ENCODE data around the gene RAB12. TPM values are rescaled to one million over a fixed set of nuclear protein-coding genes. Genes with fewer than 3 reads are reported as not detected.
A peak's percentile ranks its signal among the peaks of the same experiment; 100 is the strongest.

Gene RAB12, protein sequence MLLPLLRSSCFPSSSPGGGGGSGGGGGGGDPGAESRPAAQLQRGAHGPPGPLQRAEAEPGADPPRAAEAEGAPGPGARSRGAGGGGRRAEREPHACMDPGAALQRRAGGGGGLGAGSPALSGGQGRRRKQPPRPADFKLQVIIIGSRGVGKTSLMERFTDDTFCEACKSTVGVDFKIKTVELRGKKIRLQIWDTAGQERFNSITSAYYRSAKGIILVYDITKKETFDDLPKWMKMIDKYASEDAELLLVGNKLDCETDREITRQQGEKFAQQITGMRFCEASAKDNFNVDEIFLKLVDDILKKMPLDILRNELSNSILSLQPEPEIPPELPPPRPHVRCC
- total RNA-seq (2021), result 49.4 and 51.3 TPM in 2 replicates
- long read RNA-seq, partial matches to known transcripts, result 3 of 10 reads
- long read RNA-seq, other reads (novel, unspliced or antisense), result 5 of 10 reads

DNA sequence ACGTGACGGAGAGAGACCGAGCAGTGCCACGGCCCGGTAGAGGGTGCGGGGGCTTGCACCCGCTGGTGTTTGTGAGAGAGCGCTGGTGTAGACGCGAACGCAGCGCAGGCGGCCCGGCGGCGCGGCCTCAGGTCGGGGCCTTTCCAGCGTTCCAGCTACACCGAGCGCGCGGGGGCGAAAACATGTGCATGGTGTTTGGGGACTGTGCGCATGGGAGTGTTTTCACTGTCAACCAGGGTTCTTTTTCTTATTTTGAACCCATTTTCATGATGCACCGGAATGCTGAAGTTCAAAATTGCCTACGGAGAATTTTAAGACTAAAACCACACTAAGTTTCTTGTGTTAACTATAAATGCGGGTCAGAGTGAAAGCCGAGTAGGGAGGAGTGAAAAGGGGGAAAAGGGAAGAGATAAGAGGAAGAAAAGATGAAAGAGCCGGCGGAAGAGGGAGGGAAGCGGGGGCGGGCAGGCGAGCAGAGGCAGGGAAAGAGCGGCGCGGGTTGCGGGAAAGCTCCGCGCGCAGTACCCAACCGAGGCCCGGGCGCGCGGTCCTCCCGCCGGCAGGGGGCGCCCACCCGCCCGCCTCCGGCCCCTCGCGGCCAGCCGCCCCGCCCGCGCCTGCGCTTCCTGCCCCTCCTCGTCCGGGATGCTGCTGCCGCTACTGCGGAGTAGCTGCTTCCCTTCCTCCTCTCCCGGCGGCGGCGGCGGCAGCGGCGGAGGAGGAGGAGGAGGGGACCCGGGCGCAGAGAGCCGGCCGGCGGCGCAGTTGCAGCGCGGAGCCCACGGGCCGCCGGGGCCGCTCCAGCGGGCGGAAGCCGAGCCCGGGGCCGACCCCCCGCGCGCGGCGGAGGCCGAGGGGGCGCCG, at the start of gene RAB12:
TSS of gene RAB12 (plus strand) at position 643 of the 864 bp plus-strand sequence. CDS start at position 646, 3 bp downstream.
- no peak within 1 kb of the TSS for H2BK5ac ChIP-seq (ENCODE audit: insufficient read length, low read length)
- H3K9ac ChIP-seq (ENCODE audit: extremely low read depth, insufficient read length, low read length), result peak within 1 kb of the TSS; percentile 63
- no peak within 1 kb of the TSS for H3K27ac ChIP-seq (ENCODE audit: insufficient read length, low read depth, low read length)
- peak within 1 kb of the TSS; percentile 21 for H3K18ac ChIP-seq (ENCODE audit: insufficient read length, low read depth, low read length)
- no peak within 1 kb of the TSS for H2BK12ac ChIP-seq (ENCODE audit: insufficient read length, low read depth, low read length)
- H2BK120ac ChIP-seq (ENCODE audit: low read depth, low read length, poor library complexity, severe bottlenecking), result no peak within 1 kb of the TSS
- H4K5ac ChIP-seq (ENCODE audit: insufficient read length, low read depth, low read length), result no peak within 1 kb of the TSS
- peaks cover 37% of the 10 kb centered on the region for H3K79me2 ChIP-seq (ENCODE audit: insufficient read depth, low read length)
- H3K4me1 Mint-ChIP-seq, result peaks cover 51% of the 10 kb centered on the region in 2 experiments
- H4K20me1 ChIP-seq (ENCODE audit: control insufficient read depth, insufficient read depth, insufficient read length), result peaks cover 5% of the 10 kb centered on the region
- H3K27ac Mint-ChIP-seq, result peak within 1 kb of the TSS in 2 of 3 experiments; percentile 89; a peak in 5 of 7 replicates
- H2AFZ ChIP-seq (ENCODE audit: low read length), result no peak within 1 kb of the TSS
- H3K56ac ChIP-seq (ENCODE audit: insufficient read length, low read depth, low read length), result no peak within 1 kb of the TSS
- peak within 1 kb of the TSS; percentile 86 to 94 for H3K4me3 Mint-ChIP-seq
- H3K23ac ChIP-seq (ENCODE audit: insufficient read length, low read depth, low read length), result no peak within 1 kb of the TSS
- H3T11ph ChIP-seq (ENCODE audit: low read length), result no peak within 1 kb of the TSS
- H4K8ac ChIP-seq (replicated peaks; ENCODE audit: insufficient read length, low read depth, low read length), result no peak within 1 kb of the TSS
- peaks cover 16% of the 10 kb centered on the region for H3K27me3 Mint-ChIP-seq (ENCODE audit: low read depth)
- peak within 1 kb of the TSS; percentile 78 for H3K14ac ChIP-seq (ENCODE audit: insufficient read depth, low read length)
- H3K79me1 ChIP-seq (ENCODE audit: insufficient read depth, low read depth, low read length, poor library complexity, severe bottlenecking), result no peaks in the 10 kb centered on the region
- peak within 1 kb of the TSS; percentile 56 for H3K4me2 ChIP-seq (ENCODE audit: insufficient read depth, insufficient read length, low read length)
- H3K9me3 ChIP-seq (ENCODE audit: control insufficient read depth, low read depth, low read length), result no peaks in the 10 kb centered on the region
- H3K27me3 ChIP-seq (ENCODE audit: insufficient read depth, low read length), result no peaks in the 10 kb centered on the region
- no CpG with 5 or more reads among the region's 95 CpGs for WGBS (ENCODE audit: extremely low coverage, insufficient read length, low lambda C conversion rate)
- H2AK5ac ChIP-seq (ENCODE audit: insufficient read length, low read length), result no peak within 1 kb of the TSS
- H3K4ac ChIP-seq (ENCODE audit: low read depth, low read length), result no peak within 1 kb of the TSS
- peaks cover 7 to 18% (median 9%) of the 10 kb centered on the region in 3 experiments; a peak in 6 of 7 replicates for H3K36me3 Mint-ChIP-seq (ENCODE audit: insufficient read depth in 1 of 3, low read depth in 3 of 3)
- TF ChIP-seq, protein P1, sequence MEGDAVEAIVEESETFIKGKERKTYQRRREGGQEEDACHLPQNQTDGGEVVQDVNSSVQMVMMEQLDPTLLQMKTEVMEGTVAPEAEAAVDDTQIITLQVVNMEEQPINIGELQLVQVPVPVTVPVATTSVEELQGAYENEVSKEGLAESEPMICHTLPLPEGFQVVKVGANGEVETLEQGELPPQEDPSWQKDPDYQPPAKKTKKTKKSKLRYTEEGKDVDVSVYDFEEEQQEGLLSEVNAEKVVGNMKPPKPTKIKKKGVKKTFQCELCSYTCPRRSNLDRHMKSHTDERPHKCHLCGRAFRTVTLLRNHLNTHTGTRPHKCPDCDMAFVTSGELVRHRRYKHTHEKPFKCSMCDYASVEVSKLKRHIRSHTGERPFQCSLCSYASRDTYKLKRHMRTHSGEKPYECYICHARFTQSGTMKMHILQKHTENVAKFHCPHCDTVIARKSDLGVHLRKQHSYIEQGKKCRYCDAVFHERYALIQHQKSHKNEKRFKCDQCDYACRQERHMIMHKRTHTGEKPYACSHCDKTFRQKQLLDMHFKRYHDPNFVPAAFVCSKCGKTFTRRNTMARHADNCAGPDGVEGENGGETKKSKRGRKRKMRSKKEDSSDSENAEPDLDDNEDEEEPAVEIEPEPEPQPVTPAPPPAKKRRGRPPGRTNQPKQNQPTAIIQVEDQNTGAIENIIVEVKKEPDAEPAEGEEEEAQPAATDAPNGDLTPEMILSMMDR (conservative IDR thresholded peaks at IDR 0.05), result peak; percentile 70
- no peaks in the 10 kb centered on the region; a peak in 1 of 5 replicates for H3K9me3 Mint-ChIP-seq
- H4K91ac ChIP-seq (ENCODE audit: insufficient read length, low read depth, low read length), result no peak within 1 kb of the TSS
- H3K23me2 ChIP-seq (ENCODE audit: insufficient read length, low read depth, low read length, poor library complexity, severe bottlenecking), result peaks cover 13% of the 10 kb centered on the region
- H2BK20ac ChIP-seq (ENCODE audit: low read depth, low read length, poor library complexity, severe bottlenecking), result no peak within 1 kb of the TSS
- H3K4me1 ChIP-seq (ENCODE audit: insufficient read depth, low read length), result peaks cover 5% of the 10 kb centered on the region; the same call in 1 of the 2 replicates
- no peak within 1 kb of the TSS; the same call in 1 of the 2 replicates for H2BK15ac ChIP-seq (ENCODE audit: low read depth, low read length)
- DNase-seq, result peak; percentile 83
